ENCODE data around the gene BRI3BP.

BRI3BP gene

GRCh38 chr12:124993626-124994436, at the start of gene BRI3BP:
Gene BRI3BP, plus strand, starts transcription at chr12:124993645. Its CDS starts 146 bp downstream, at chr12:124993791.
- no peak for TF ChIP-seq CTCF (IDR thresholded peaks at IDR 0.05; ENCODE audit: low read depth, low read length, missing control alignments)

GRCh38 chr12:124946447-124946793, 47.0 kb upstream of the BRI3BP start:
- TF ChIP-seq CTCF (IDR thresholded peaks at IDR 0.05; ENCODE audit: low read depth, low read length, missing control alignments), result no peak
- no peak overlapping the region for H3K4me3 ChIP-seq (ENCODE audit: low read depth, low read length)
- no peak for DNase-seq (ENCODE audit: low read depth)

More at GRCh38 chr12:124993626-124994436, at the start of gene BRI3BP:
- DNase-seq (ENCODE audit: low read depth), result no peak
- H3K4me3 ChIP-seq (ENCODE audit: low read depth, low read length), result peak within 1 kb of the TSS; percentile 93

GRCh38 chr12:124947013-124947412, 46.4 kb upstream of the BRI3BP start:
- DNase-seq (ENCODE audit: low read depth), result no peak
- no peak for TF ChIP-seq CTCF (IDR thresholded peaks at IDR 0.05; ENCODE audit: low read depth, low read length, missing control alignments)
- H3K4me3 ChIP-seq (ENCODE audit: low read depth, low read length), result no peak overlapping the region

- TF ChIP-seq CTCF (IDR thresholded peaks at IDR 0.05; ENCODE audit: low read depth, low read length, missing control alignments), result no peak
- no peak for DNase-seq (ENCODE audit: low read depth)
- H3K4me3 ChIP-seq (ENCODE audit: low read depth, low read length), result no peak overlapping the region
Measured at GRCh38 chr12:124947561-124948398, 45.7 kb upstream of the BRI3BP start.

GRCh38 chr12:124949066-124949465, 44.4 kb upstream of the BRI3BP start:
- DNase-seq (ENCODE audit: low read depth), result no peak
- no peak overlapping the region for H3K4me3 ChIP-seq (ENCODE audit: low read depth, low read length)
- TF ChIP-seq CTCF (IDR thresholded peaks at IDR 0.05; ENCODE audit: low read depth, low read length, missing control alignments), result no peak

GRCh38 chr12:124949779-124950728, 43.4 kb upstream of the BRI3BP start:
- H3K4me3 ChIP-seq (ENCODE audit: low read depth, low read length), result no peak overlapping the region
- no peak for TF ChIP-seq CTCF (IDR thresholded peaks at IDR 0.05; ENCODE audit: low read depth, low read length, missing control alignments)
- DNase-seq (ENCODE audit: low read depth), result no peak

Data from GM12864 (cell line).